ENCODE results near the gene UGT1A9. TPM values are rescaled to one million over a fixed set of nuclear protein-coding genes. Genes with fewer than 3 reads are reported as not detected.
A peak's percentile ranks its signal among the peaks of the same experiment; 100 is the strongest.

UGT1A9 gene
- total and polyA plus RNA-seq, 2 experiments from 2014 or later, result not detected

DNA sequence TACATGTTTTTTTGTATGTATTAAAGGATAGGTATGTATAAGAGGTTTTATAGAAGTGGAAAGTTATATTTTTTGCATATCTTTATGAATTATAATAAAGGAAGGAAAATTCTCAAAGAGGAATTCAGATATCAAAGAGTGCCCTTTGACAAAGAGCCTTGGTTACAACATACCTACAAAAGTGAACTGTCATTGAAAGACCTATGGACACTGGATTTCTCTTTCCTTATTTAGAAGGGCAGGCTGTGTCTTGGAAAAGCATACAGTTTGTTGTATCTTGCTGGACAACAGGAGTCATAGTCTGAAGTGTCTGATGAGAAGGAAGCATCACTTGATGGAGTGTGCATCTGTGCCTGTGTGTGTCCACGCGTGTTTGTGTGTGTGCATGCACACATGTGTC lies 20.3 kb upstream of the UGT1A9 start:
- peaks cover 21% of the 10 kb centered on the region for H3K9me3 Mint-ChIP-seq
- Histone ChIP-seq H3K4me3 (no peak overlapping the region), H3K4me2 (no peak overlapping the region), H3K4me1 (ENCODE audit: insufficient read depth) (no peaks in the 10 kb centered on the region), H3K79me2 (replicated peaks; ENCODE audit: insufficient read depth) (no peaks in the 10 kb centered on the region), H3K9me2 (ENCODE audit: insufficient read depth) (no peaks in the 10 kb centered on the region), H4K20me1 (replicated peaks; ENCODE audit: insufficient read depth) (no peaks in the 10 kb centered on the region), H2AFZ (no peak overlapping the region), H3K27ac (ENCODE audit: low read depth) (no peak overlapping the region), H3K36me3 (ENCODE audit: insufficient read depth) (no peaks in the 10 kb centered on the region), H3F3A (replicated peaks; ENCODE audit: low read depth) (no peaks in the 10 kb centered on the region), H3K27me3 (ENCODE audit: insufficient read depth) (no peaks in the 10 kb centered on the region)
- TF ChIP-seq, protein P1, sequence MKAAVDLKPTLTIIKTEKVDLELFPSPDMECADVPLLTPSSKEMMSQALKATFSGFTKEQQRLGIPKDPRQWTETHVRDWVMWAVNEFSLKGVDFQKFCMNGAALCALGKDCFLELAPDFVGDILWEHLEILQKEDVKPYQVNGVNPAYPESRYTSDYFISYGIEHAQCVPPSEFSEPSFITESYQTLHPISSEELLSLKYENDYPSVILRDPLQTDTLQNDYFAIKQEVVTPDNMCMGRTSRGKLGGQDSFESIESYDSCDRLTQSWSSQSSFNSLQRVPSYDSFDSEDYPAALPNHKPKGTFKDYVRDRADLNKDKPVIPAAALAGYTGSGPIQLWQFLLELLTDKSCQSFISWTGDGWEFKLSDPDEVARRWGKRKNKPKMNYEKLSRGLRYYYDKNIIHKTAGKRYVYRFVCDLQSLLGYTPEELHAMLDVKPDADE (IDR thresholded peaks at IDR 0.05), result no peak
- TF ChIP-seq STAT1 (IDR thresholded peaks at IDR 0.05; ENCODE audit: unreplicated experiment), result no peak
- TF ChIP-seq ZNF114 (CRISPR knock-in tag; IDR thresholded peaks at IDR 0.05), result no peak
- TF ChIP-seq, protein P2, sequence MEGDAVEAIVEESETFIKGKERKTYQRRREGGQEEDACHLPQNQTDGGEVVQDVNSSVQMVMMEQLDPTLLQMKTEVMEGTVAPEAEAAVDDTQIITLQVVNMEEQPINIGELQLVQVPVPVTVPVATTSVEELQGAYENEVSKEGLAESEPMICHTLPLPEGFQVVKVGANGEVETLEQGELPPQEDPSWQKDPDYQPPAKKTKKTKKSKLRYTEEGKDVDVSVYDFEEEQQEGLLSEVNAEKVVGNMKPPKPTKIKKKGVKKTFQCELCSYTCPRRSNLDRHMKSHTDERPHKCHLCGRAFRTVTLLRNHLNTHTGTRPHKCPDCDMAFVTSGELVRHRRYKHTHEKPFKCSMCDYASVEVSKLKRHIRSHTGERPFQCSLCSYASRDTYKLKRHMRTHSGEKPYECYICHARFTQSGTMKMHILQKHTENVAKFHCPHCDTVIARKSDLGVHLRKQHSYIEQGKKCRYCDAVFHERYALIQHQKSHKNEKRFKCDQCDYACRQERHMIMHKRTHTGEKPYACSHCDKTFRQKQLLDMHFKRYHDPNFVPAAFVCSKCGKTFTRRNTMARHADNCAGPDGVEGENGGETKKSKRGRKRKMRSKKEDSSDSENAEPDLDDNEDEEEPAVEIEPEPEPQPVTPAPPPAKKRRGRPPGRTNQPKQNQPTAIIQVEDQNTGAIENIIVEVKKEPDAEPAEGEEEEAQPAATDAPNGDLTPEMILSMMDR (conservative IDR thresholded peaks at IDR 0.05; ENCODE audit: low read depth in 2 of 2), result no peak
- TF ChIP-seq EZH2 (IDR thresholded peaks at IDR 0.05; ENCODE audit: low read depth, unreplicated experiment), result no peak
- no peak for TF ChIP-seq POLR2AphosphoS5 (IDR thresholded peaks at IDR 0.05; ENCODE audit: low read depth)
- no peaks in the 10 kb centered on the region for H3K4me1 Mint-ChIP-seq
- no peak for DNase-seq (ENCODE audit: low spot score)
- H3K4me3 Mint-ChIP-seq, result no peak overlapping the region
- no peaks in the 10 kb centered on the region for H3K27me3 Mint-ChIP-seq (ENCODE audit: insufficient read depth, low read depth, poor library complexity)
- no peak for ATAC-seq
- peaks cover 13% of the 10 kb centered on the region; the same call in 2 of the 3 replicates for H3K36me3 Mint-ChIP-seq (ENCODE audit: low read depth)
- H3K27ac Mint-ChIP-seq, result no peak overlapping the region

DNA sequence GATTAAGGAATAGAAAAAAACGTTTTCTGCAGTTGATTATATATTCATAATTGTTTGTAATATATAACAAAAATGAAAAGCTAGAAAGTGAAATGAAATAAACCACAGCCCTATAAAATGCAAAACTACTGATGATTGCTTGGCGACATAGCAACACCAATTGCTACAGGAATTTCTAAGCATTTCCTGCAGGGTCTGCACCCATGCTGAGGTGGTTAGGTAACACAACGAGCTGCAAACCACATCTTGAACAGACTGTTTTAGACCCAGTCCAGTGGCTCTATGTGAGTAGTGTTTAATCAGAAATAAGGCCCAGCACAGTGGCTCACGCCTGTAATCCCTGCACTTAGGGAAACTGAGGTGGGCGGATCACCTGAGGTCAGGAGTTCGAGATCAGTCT lies 17.2 kb upstream of the UGT1A9 start:
- Histone ChIP-seq H3K9me2 (ENCODE audit: insufficient read depth) (no peaks in the 10 kb centered on the region), H3K4me2 (no peak overlapping the region), H3K4me1 (ENCODE audit: insufficient read depth) (no peaks in the 10 kb centered on the region), H3K79me2 (replicated peaks; ENCODE audit: insufficient read depth) (no peaks in the 10 kb centered on the region), H3K4me3 (no peak overlapping the region), H3K36me3 (ENCODE audit: insufficient read depth) (no peaks in the 10 kb centered on the region), H3F3A (replicated peaks; ENCODE audit: low read depth) (no peaks in the 10 kb centered on the region), H3K27ac (ENCODE audit: low read depth) (no peak overlapping the region), H2AFZ (no peak overlapping the region), H4K20me1 (replicated peaks; ENCODE audit: insufficient read depth) (no peaks in the 10 kb centered on the region), H3K27me3 (ENCODE audit: insufficient read depth) (no peaks in the 10 kb centered on the region)
- H3K4me3 Mint-ChIP-seq, result no peak overlapping the region
- no peaks in the 10 kb centered on the region for H3K27me3 Mint-ChIP-seq (ENCODE audit: insufficient read depth, low read depth, poor library complexity)
- H3K36me3 Mint-ChIP-seq (ENCODE audit: low read depth), result no peaks in the 10 kb centered on the region
- H3K9me3 Mint-ChIP-seq, result no peaks in the 10 kb centered on the region
- DNase-seq (ENCODE audit: low spot score) (peak; percentile 2), ATAC-seq (no peak)
- H3K4me1 Mint-ChIP-seq, result no peaks in the 10 kb centered on the region
- H3K27ac Mint-ChIP-seq, result no peak overlapping the region
- TF ChIP-seq JUNB (IDR thresholded peaks at IDR 0.05; ENCODE audit: unreplicated experiment) (no peak), STAT1 (IDR thresholded peaks at IDR 0.05; ENCODE audit: unreplicated experiment) (no peak), POLR2AphosphoS5 (IDR thresholded peaks at IDR 0.05; ENCODE audit: low read depth) (no peak), ZNF114 (CRISPR knock-in tag; IDR thresholded peaks at IDR 0.05) (no peak), NANOG (IDR thresholded peaks at IDR 0.05; ENCODE audit: borderline replicate concordance) (no peak), EZH2 (IDR thresholded peaks at IDR 0.05; ENCODE audit: low read depth, unreplicated experiment) (no peak), EZH2phosphoT487 (IDR thresholded peaks at IDR 0.05; ENCODE audit: unreplicated experiment) (no peak)
- TF ChIP-seq, protein P3, sequence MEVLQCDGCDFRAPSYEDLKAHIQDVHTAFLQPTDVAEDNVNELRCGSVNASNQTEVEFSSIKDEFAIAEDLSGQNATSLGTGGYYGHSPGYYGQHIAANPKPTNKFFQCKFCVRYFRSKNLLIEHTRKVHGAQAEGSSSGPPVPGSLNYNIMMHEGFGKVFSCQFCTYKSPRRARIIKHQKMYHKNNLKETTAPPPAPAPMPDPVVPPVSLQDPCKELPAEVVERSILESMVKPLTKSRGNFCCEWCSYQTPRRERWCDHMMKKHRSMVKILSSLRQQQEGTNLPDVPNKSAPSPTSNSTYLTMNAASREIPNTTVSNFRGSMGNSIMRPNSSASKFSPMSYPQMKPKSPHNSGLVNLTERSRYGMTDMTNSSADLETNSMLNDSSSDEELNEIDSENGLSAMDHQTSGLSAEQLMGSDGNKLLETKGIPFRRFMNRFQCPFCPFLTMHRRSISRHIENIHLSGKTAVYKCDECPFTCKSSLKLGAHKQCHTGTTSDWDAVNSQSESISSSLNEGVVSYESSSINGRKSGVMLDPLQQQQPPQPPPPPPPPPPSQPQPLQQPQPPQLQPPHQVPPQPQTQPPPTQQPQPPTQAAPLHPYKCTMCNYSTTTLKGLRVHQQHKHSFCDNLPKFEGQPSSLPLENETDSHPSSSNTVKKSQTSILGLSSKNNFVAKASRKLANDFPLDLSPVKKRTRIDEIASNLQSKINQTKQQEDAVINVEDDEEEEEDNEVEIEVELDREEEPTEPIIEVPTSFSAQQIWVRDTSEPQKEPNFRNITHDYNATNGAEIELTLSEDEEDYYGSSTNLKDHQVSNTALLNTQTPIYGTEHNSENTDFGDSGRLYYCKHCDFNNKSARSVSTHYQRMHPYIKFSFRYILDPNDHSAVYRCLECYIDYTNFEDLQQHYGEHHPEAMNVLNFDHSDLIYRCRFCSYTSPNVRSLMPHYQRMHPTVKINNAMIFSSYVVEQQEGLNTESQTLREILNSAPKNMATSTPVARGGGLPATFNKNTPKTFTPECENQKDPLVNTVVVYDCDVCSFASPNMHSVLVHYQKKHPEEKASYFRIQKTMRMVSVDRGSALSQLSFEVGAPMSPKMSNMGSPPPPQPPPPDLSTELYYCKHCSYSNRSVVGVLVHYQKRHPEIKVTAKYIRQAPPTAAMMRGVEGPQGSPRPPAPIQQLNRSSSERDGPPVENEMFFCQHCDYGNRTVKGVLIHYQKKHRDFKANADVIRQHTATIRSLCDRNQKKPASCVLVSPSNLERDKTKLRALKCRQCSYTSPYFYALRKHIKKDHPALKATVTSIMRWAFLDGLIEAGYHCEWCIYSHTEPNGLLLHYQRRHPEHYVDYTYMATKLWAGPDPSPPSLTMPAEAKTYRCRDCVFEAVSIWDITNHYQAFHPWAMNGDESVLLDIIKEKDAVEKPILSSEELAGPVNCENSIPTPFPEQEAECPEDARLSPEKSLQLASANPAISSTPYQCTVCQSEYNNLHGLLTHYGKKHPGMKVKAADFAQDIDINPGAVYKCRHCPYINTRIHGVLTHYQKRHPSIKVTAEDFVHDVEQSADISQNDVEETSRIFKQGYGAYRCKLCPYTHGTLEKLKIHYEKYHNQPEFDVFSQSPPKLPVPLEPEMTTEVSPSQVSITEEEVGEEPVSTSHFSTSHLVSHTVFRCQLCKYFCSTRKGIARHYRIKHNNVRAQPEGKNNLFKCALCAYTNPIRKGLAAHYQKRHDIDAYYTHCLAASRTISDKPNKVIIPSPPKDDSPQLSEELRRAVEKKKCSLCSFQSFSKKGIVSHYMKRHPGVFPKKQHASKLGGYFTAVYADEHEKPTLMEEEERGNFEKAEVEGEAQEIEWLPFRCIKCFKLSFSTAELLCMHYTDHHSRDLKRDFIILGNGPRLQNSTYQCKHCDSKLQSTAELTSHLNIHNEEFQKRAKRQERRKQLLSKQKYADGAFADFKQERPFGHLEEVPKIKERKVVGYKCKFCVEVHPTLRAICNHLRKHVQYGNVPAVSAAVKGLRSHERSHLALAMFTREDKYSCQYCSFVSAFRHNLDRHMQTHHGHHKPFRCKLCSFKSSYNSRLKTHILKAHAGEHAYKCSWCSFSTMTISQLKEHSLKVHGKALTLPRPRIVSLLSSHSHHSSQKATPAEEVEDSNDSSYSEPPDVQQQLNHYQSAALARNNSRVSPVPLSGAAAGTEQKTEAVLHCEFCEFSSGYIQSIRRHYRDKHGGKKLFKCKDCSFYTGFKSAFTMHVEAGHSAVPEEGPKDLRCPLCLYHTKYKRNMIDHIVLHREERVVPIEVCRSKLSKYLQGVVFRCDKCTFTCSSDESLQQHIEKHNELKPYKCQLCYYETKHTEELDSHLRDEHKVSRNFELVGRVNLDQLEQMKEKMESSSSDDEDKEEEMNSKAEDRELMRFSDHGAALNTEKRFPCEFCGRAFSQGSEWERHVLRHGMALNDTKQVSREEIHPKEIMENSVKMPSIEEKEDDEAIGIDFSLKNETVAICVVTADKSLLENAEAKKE (CRISPR knock-in tag; IDR thresholded peaks at IDR 0.05), result no peak
- TF ChIP-seq, protein P1 (IDR thresholded peaks at IDR 0.05), result no peak

All from GM23338 (cell line).